ENCODE measurements around the gene PRELID2.

DNA sequence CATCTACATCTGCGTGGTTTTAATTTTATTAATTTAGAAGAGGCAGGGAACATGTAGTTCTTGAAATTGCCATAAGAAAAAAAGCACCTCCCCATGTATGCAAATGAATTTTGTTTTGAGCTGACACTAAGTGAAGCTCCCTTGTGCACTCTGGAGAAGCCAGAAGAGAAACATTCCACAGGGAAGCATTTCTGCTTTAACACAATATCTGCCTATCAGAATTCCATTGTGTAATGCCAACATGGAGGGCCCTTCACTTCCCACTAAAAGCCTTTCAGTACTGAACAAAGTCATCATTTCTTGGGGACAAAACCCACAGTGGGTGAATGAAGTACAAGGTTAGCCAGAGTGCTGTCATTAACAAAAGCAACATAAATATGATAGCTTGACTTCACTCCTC, 59.7 kb downstream of the PRELID2 start:
- TF ChIP-seq, protein P1, sequence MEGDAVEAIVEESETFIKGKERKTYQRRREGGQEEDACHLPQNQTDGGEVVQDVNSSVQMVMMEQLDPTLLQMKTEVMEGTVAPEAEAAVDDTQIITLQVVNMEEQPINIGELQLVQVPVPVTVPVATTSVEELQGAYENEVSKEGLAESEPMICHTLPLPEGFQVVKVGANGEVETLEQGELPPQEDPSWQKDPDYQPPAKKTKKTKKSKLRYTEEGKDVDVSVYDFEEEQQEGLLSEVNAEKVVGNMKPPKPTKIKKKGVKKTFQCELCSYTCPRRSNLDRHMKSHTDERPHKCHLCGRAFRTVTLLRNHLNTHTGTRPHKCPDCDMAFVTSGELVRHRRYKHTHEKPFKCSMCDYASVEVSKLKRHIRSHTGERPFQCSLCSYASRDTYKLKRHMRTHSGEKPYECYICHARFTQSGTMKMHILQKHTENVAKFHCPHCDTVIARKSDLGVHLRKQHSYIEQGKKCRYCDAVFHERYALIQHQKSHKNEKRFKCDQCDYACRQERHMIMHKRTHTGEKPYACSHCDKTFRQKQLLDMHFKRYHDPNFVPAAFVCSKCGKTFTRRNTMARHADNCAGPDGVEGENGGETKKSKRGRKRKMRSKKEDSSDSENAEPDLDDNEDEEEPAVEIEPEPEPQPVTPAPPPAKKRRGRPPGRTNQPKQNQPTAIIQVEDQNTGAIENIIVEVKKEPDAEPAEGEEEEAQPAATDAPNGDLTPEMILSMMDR (IDR thresholded peaks at IDR 0.05 in 4 of 5, conservative IDR thresholded peaks at IDR 0.05 in 1 of 5), result no peak
- TF ChIP-seq POLR2A (IDR thresholded peaks at IDR 0.05), result no peak
